C4-2B (cell line): Measurements from ENCODE around the gene CCSER1.
"Not testable (repeated sequence)": the region's sequence is repeated elsewhere in the genome, so short reads cannot be mapped to it uniquely, and the experiment has no call there.

ENCODE experiments used
- H3K27ac ChIP-seq: fragments of 450-650 bp; 2 replicates; pipeline ENCODE4 v1.5.1; 2017
- ZFX ChIP-seq: fragments of 450-650 bp; IDR thresholded peaks from 2 replicates; pipeline ENCODE4 v1.6.1; 2017
- TF ChIP-seq, protein P1 (sequence below): fragments of 450-650 bp; conservative IDR thresholded peaks from 2 replicates; pipeline ENCODE4 v1.5.1; 2017; ENCODE audit warnings: mild to moderate bottlenecking

CCSER1 gene

DNA sequence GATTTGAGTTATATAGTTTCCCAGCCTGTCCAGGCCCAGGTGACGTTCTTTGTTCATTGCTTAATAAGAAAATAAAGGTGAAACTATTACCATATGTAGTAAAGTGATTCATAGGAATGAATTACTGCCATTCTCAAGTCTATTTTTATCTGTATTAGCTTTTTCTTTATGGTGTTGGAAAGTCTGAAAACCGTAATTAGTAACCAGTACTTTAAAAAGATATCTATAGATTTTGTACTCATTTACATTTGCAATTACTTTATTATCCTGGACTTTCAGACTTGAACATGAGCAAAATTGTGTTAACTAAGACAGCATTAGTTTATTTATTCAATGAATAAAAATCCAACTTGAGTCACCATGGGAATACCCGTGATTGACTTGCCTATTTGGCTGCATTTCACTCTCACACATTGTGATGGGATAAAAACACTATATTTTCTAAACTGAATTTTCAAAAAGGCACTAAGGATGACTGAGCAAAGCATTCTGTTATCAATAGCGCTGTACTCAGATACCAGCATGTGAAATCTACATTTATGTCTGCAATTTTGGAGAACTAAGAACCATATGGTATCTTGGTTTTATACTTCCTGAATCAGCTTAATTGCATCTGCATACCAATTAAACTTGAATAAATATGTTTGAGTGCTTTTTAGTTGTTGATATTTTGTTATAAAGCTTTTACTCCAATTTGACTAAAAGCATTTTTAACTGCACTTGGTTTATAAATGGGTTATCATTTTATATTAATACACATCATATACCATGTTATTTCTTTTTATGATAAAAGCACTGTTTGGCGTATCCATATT is 154.6 kb downstream of the CCSER1 start:
- no peak for TF ChIP-seq ZFX
- TF ChIP-seq, protein P1, sequence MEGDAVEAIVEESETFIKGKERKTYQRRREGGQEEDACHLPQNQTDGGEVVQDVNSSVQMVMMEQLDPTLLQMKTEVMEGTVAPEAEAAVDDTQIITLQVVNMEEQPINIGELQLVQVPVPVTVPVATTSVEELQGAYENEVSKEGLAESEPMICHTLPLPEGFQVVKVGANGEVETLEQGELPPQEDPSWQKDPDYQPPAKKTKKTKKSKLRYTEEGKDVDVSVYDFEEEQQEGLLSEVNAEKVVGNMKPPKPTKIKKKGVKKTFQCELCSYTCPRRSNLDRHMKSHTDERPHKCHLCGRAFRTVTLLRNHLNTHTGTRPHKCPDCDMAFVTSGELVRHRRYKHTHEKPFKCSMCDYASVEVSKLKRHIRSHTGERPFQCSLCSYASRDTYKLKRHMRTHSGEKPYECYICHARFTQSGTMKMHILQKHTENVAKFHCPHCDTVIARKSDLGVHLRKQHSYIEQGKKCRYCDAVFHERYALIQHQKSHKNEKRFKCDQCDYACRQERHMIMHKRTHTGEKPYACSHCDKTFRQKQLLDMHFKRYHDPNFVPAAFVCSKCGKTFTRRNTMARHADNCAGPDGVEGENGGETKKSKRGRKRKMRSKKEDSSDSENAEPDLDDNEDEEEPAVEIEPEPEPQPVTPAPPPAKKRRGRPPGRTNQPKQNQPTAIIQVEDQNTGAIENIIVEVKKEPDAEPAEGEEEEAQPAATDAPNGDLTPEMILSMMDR, result no peak
- H3K27ac ChIP-seq, result no peak overlapping the region

DNA sequence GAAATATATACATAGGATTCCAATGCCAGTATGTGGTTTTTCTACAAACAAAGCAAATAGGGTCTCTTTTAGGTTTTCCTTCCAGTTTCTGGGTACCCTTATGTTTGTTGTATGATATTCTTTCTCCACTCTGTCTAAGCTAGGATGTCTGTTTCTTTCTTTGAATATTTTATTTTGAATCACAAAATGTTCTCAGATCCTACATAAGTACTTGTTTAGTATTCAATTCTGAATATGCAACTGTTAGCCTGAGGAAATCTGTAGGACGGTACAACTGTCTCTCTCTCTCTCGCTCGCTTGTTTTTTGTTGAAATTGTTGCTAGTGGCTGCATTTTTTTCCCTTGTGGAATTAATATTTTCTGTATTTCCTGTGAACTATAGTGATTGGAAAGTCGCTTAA is 163.2 kb downstream of the CCSER1 start:
- TF ChIP-seq ZFX, result no peak
- TF ChIP-seq, protein P1, result no peak
- H3K27ac ChIP-seq, result no peak overlapping the region

DNA sequence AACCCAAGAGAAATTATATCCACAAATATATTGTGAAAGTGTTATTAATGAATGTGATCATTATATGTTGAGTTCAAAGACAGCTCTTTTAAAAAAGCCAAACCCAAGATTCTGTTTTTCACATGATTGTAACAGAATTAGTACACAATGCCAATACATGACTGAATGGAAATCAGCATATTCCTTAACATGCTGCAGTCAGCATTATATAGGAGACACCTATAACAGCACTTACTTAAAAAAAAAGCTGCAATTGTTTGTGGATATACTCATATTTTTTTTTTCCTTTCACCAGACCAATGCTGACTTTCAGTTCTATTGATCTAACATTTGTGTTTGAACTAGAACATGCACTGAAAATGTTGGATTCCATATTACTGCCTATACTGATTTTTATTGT is 165.2 kb downstream of the CCSER1 start:
- H3K27ac ChIP-seq, result no peak overlapping the region
- no peak for TF ChIP-seq ZFX
- TF ChIP-seq, protein P1, result no peak

DNA sequence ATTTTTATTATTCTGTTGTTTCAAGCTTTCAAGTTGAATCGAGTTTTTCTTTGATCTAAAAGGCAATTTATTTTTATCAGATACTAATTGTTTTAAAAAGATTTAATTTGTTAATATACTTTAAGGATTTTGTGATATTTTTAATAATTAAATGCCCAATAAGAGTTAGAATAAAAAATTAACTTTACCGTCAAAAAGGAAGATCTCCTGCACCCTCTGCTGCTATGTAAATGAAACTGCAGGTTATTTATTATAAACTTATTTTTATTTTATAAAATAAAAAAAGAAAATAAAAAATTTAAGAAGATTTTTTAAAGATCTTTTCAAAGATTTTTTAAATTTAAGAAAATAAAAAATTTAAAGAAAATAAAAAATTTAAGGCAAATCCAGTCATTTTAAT is 166.1 kb downstream of the CCSER1 start:
- no peak overlapping the region for H3K27ac ChIP-seq
- TF ChIP-seq, protein P1, result peak; percentile 69
- TF ChIP-seq ZFX, result no peak

DNA sequence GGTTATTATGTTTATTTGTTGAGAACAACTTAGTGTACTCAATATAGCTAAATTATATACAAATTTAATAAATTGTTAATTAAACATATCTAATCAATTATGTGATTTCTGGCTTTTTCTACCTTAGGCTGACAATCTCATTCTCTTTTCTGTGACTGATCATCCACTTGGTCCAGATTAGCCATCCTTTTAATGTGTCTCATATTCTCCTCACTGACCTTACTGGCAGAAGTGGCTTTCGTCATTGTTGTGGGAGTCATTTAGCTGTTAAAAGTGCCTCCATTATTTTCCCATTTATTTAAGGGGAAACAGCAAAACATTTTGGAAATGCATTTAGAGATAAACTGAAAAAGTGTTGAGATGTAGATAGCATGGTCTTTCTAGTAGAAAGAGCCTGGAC is 172.2 kb downstream of the CCSER1 start:
- TF ChIP-seq ZFX, result no peak
- TF ChIP-seq, protein P1, result no peak
- H3K27ac ChIP-seq, result no peak overlapping the region

DNA sequence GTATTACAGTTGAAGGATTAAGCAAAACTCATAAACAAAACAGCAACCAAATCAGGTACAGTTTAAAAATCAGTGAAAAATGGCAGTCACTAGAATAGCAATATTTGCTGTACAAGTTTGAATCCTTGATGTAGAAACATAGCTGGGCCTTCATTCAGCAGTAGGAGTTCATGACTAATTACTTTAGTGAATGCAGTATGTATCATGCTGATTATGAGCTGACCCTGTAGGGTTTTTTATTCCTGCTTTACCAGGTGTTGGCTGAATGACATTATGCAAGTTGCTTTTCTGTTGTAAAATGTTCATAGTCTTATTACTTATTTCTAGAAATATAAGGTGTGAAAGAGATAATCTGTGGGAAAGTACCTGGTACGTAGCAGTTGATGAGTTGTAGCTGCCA is 179.6 kb downstream of the CCSER1 start:
- H3K27ac ChIP-seq, result no peak overlapping the region
- no peak for TF ChIP-seq ZFX
- TF ChIP-seq, protein P1, result no peak

DNA sequence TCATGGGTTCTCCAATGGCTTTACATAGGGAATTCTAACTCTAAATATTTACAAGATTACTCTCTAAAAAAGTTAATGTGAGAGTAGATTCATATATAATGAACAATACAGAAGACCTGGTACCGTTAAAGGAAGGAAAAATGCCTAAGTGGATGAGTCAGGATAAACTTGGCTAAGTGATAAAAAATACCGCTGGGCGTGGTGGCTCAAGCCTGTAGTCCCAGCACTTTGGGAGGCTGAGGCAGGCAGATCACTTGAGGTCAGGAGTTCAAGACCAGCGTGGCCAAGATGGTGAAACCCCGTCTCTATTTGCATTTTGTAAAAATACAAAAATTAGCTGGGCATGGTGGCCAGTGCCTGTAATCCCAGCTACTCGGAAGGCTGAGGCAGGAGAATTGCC is 189.9 kb downstream of the CCSER1 start:
- not testable (repeated sequence) for H3K27ac ChIP-seq

DNA sequence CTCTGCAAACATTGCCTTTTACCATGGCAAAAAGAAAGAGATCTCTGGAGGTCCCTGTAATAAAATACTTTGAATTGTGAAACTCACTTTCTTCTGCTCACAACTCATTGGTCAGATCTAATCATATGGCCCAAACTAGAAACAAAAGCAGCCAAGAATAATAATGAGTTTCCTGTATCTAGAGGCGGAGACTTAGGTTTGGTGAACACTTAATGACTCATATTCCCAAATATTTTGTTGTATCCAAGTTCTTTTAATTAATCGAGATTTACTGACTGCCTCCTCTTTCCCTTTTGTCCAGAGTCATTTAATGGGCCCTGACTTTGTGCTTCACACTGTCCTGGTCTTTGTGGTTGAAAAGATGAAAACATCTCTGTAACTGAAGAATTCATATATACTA is 190.6 kb downstream of the CCSER1 start:
- no peak overlapping the region for H3K27ac ChIP-seq
- TF ChIP-seq, protein P1, result no peak
